GM20000 (cell line): ENCODE measurements around the gene ITPR2.

Experiments used
- DNase-seq: peaks from one replicate; pipeline ENCODE4 v3.0.0; 2012; ENCODE audit warnings: low spot score
- CTCF ChIP-seq: IDR thresholded peaks from 2 replicates; pipeline ENCODE4 v1.5.1; 2012; ENCODE audit warnings: mild to moderate bottlenecking, control low read depth; ENCODE audit errors: extremely low read depth, missing control alignments

ITPR2 gene

DNA sequence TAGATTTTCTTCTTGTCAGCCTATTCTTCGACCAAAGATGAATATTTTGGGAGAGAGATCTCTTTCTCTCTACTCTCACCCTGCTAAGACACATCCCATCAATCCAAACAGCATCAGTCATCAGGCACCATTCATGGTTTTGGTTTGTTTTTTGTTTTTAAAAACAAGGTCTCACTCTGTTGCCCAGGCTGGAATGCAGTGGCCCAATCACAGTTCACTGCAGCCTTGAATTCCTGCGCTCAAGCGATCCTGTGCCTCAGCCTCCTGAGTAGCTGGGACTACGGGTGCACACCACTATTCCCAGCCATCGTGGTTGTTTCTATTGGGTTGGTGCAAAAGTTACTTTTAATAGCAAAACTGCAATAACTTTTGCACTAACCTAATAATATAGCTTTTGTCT, 14.4 kb upstream of the ITPR2 start:
- DNase-seq = no peak
- TF ChIP-seq CTCF = no peak

DNA sequence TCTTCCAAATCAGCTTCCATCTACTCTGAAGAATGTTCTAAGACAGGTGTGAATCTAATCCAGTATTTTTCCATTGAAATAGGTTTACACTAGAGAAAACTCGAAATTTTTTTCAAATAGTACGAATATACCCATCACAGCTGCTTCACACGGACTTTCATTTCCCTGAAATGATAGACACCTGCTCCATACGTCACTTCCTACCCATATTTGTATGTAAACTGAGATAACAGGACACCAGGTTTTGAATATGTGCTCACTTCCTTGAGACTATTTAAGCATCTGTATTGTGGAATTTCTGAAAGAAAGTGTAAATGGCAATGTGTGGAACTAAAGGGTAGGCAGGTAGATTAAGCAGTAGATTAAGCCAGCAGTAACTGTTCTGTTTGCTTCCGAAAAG, 13.4 kb upstream of the ITPR2 start:
- TF ChIP-seq CTCF = no peak
- no peak for DNase-seq

GRCh38 chr12:26845984-26846383, 13.0 kb upstream of the ITPR2 start:
- no peak for DNase-seq
- TF ChIP-seq CTCF = no peak

- TF ChIP-seq CTCF = no peak
- DNase-seq = no peak
These were observed 12.2 kb upstream of the ITPR2 start for GRCh38 chr12:26845057-26845666.

- TF ChIP-seq CTCF = no peak
- no peak for DNase-seq
These were observed 10.3 kb upstream of the ITPR2 start for GRCh38 chr12:26843311-26843710.

GRCh38 chr12:26841085-26841484, 8.1 kb upstream of the ITPR2 start:
- DNase-seq = no peak
- no peak for TF ChIP-seq CTCF

DNA sequence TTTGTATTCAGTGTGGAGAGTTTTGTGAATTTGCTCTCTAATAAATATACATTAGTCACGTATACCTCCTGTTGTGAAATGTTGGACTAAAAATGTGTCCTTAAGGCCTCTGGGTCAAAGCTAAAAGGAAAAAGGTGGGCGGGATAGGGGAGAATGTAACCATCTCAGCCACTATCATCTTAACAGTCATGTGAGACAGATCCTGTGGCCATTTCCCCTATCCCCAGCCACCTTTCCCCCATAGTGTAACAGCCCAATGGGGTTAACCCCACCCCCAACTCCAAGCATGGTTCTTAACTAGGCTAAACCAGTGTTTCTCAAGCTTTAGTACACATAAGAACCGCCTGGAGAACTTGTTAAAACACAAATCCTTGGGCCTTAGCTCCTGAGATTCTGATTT, 6.5 kb upstream of the ITPR2 start:
- no peak for DNase-seq
- no peak for TF ChIP-seq CTCF
